GM18517 (cell line): ENCODE data around the gene OBSCN.

Source experiments
- ATAC-seq: cut with Tn5 transposase; IDR thresholded peaks from one replicate; pipeline ENCODE4 v1.9.1; 2021; ENCODE audit warnings: mild to moderate bottlenecking, moderate library complexity; ENCODE audit not compliant: unreplicated experiment

The OBSCN gene

GRCh38 chr1:228374711-228375577 is 167.1 kb downstream of the OBSCN start:
- ATAC-seq: no peak

GRCh38 chr1:228375578-228376261 is 167.9 kb downstream of the OBSCN start:
- no peak for ATAC-seq

- no peak for ATAC-seq
Observed at GRCh38 chr1:228376262-228376628, 168.4 kb downstream of the OBSCN start.

GRCh38 chr1:228376651-228377631 is 169.1 kb downstream of the OBSCN start:
- no peak for ATAC-seq

GRCh38 chr1:228377664-228378089 is 169.8 kb downstream of the OBSCN start:
- ATAC-seq: no peak

- ATAC-seq: no peak
Observed at GRCh38 chr1:228378090-228378872, 170.4 kb downstream of the OBSCN start.

- no peak for ATAC-seq
Observed at GRCh38 chr1:228378873-228379460, 171.1 kb downstream of the OBSCN start.

- no peak for ATAC-seq
Observed at GRCh38 chr1:228379666-228380065, 171.8 kb downstream of the OBSCN start.

- ATAC-seq: no peak
Observed at GRCh38 chr1:228381356-228381755, 173.5 kb downstream of the OBSCN start.

GRCh38 chr1:228383773-228384172 is 175.9 kb downstream of the OBSCN start:
- ATAC-seq: no peak

- no peak for ATAC-seq
Observed at GRCh38 chr1:228385232-228385631, 177.4 kb downstream of the OBSCN start.

GRCh38 chr1:228387321-228387720 is 179.5 kb downstream of the OBSCN start:
- no peak for ATAC-seq

- ATAC-seq: no peak
Observed at GRCh38 chr1:228390649-228391048, 182.8 kb downstream of the OBSCN start.

GRCh38 chr1:228391411-228392020 is 183.7 kb downstream of the OBSCN start:
- no peak for ATAC-seq

GRCh38 chr1:228392111-228392936 is 184.5 kb downstream of the OBSCN start:
- no peak for ATAC-seq

- ATAC-seq: no peak
Observed at GRCh38 chr1:228393268-228393701, 185.4 kb downstream of the OBSCN start.

- no peak for ATAC-seq
Observed at GRCh38 chr1:228393811-228394570, 186.1 kb downstream of the OBSCN start.
